ENCODE data around the gene PTPRT. TPM values are rescaled to one million over a fixed set of nuclear protein-coding genes. Genes with fewer than 3 reads are reported as not detected.

The PTPRT gene
- total and polyA plus RNA-seq, 12 donors, result 0.04 to 0.53 (median 0.22) TPM; not detected in 1

GRCh38 chr20:43185901-43186300, 3.8 kb downstream of the PTPRT start:
- Histone ChIP-seq H3K27me3 (peaks cover 0 to 56% (median 45%) of the 10 kb centered on the region in 7 donors), H3K9me3 (no peaks in the 10 kb centered on the region), H3K4me1 (peaks cover 0 to 17% (median 8%) of the 10 kb centered on the region in 9 donors), H3K4me3 (no peak overlapping the region), H3K27ac (no peak overlapping the region), H3K36me3 (no peaks in the 10 kb centered on the region)
- ATAC-seq (no peak), DNase-seq (no peak)
- no peak for TF ChIP-seq CTCF (IDR thresholded peaks at IDR 0.05)
- intact Hi-C loops (cut with DNase I), result loop anchor here (2.0 to 10.0 kb wide), 12 partner anchors 981 to 1451 kb away; no protein-coding TSS in a partner anchor
- 84 to 91% methylated on average over 4 of the region's 4 CpGs for WGBS, 2 donors

- Histone ChIP-seq H3K4me1 (peaks cover 0 to 9% (median under 1%) of the 10 kb centered on the region in 9 donors), H3K9me3 (no peaks in the 10 kb centered on the region), H3K36me3 (no peaks in the 10 kb centered on the region), H3K27ac (no peak overlapping the region), H3K27me3 (peaks cover 0 to 38% (median 27%) of the 10 kb centered on the region in 7 donors), H3K4me3 (no peak overlapping the region)
- ATAC-seq (no peak), DNase-seq (no peak)
- intact Hi-C loops (cut with DNase I), result loop anchor here in 8 of 10 donors (10.0 kb wide), 5 partner anchors 979 to 1449 kb away; no protein-coding TSS in a partner anchor
- no peak for TF ChIP-seq CTCF (IDR thresholded peaks at IDR 0.05)
- WGBS, 2 donors, result 53 to 56% methylated on average over 5 of the region's 5 CpGs
Observed at GRCh38 chr20:43183536-43184070, 6.1 kb downstream of the PTPRT start.

GRCh38 chr20:43178080-43178479, 11.6 kb downstream of the PTPRT start:
- WGBS, 2 donors, result 23 to 34% methylated on average over 2 of the region's 2 CpGs
- intact Hi-C loops (cut with DNase I), result no loop called here
- H3K4me1 ChIP-seq, result peaks cover 0 to 10% (median 0%) of the 10 kb centered on the region in 9 donors
- H3K9me3 ChIP-seq, result peaks cover 0 to 11% (median 0%) of the 10 kb centered on the region in 11 donors
- H3K27ac ChIP-seq, result no peak overlapping the region
- no peak overlapping the region for H3K4me3 ChIP-seq
- peak in 1 of 2 donors; percentile 23 for DNase-seq
- peak in 1 of 8 donors; percentile 49 for ATAC-seq
- H3K27me3 ChIP-seq, result peaks cover 0 to 12% (median 8%) of the 10 kb centered on the region in 7 donors
- no peaks in the 10 kb centered on the region for H3K36me3 ChIP-seq
- TF ChIP-seq CTCF (IDR thresholded peaks at IDR 0.05), result no peak

- peaks cover 0 to 11% (median 0%) of the 10 kb centered on the region in 11 donors for H3K9me3 ChIP-seq
- no peak overlapping the region for H3K4me3 ChIP-seq
- WGBS, 2 donors, result 73 to 77% methylated on average over 2 of the region's 2 CpGs
- peaks cover 0 to 23% (median 5%) of the 10 kb centered on the region in 7 donors for H3K27me3 ChIP-seq
- peaks cover 0 to 10% (median 0%) of the 10 kb centered on the region in 9 donors for H3K4me1 ChIP-seq
- ATAC-seq (no peak), DNase-seq (no peak)
- intact Hi-C loops (cut with DNase I), result no loop called here
- H3K27ac ChIP-seq, result no peak overlapping the region
- no peak for TF ChIP-seq CTCF (IDR thresholded peaks at IDR 0.05)
- no peaks in the 10 kb centered on the region for H3K36me3 ChIP-seq
Observed at GRCh38 chr20:43176726-43177125, 13.0 kb downstream of the PTPRT start.

Measured in heart right ventricle (tissue), 16 donors.